ENCODE measurements around the gene OSER1.
"Not testable (repeated sequence)": the region's sequence is repeated elsewhere in the genome, so short reads cannot be mapped to it uniquely, and the experiment has no call there.

The OSER1 gene

DNA sequence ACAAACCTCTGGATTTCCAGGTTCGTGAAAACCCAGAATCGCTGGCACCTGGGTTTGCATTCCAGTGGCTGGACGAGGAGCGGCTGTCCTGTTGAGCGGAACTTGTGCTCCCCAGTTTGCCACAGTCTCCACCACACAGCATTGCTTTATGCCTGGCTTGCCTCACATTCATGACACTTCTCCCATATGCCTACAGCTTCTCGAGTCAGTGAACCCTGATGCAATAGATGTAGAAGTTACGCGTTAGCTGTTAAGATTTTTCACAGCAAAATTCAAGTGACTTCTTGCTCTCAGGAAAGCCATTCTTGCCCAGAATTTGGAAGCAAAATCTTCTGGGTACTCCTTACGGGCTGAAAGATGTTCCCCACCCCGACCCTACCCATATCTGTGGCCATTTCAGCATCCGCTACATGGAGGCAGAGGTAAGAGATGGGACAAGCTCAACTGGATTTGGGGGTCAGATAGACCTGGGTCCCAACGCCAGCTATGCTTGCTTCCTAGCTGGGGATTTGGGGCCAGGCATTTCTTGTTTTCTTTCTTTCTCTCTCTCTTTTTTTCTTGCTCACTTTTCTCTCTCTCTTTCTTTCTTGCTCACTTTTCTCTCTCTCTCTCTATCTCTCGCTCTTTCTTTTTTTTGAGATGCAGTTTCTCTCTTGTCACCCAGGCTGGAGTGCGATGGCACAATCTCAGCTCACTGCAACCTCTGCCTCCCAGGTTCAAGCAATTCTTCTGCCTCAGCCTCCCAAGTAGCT lies 24.2 kb upstream of the OSER1 start:
- no peaks in the 10 kb centered on the region for H3K36me3 ChIP-seq (replicated peaks)
- no peaks in the 10 kb centered on the region for H3K9me3 ChIP-seq
- DNase-seq (ENCODE audit: low spot score in 2 of 2) = no peak
- in situ Hi-C loops (cut with MboI; ENCODE audit: low sequenced_read_pairs) = no loop called here
- H3K4me3 ChIP-seq = no peak overlapping the region
- no peaks in the 10 kb centered on the region for H3K27me3 ChIP-seq (ENCODE audit: low read depth)
- no peaks in the 10 kb centered on the region for H3K4me1 ChIP-seq

DNA sequence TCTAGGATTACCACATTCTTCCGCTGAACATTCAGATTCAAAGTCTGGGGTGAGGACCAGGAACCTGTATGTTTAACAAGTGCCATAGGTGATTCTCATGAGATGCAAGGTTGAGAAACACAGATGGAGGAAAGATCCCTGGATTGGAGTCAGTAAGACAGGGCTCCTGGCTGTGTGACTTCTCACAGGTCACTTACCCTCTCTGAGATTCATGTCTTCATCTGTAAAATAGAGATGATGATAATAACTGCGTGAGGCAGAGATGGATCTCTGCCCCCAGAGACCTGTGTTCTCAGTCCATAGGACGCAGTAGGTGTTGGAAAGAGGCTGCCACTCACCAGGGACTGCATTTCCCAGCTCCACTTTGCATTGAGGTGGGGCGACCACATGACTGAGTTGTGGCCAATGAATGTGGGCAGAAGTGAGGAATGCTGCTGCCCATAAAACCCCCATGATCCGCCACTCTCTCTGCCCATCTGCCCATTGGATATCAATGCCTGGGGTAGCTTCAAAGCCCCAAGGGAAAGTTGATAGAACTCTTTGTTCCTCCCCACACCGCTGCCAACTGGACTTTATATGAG lies 23.0 kb upstream of the OSER1 start:
- in situ Hi-C loops (cut with MboI; ENCODE audit: low sequenced_read_pairs) = no loop called here
- no peak for DNase-seq (ENCODE audit: low spot score in 2 of 2)
- no peaks in the 10 kb centered on the region for H3K36me3 ChIP-seq (replicated peaks)
- H3K4me1 ChIP-seq = no peaks in the 10 kb centered on the region
- no peaks in the 10 kb centered on the region for H3K9me3 ChIP-seq
- H3K4me3 ChIP-seq = no peak overlapping the region
- no peaks in the 10 kb centered on the region for H3K27me3 ChIP-seq (ENCODE audit: low read depth)

DNA sequence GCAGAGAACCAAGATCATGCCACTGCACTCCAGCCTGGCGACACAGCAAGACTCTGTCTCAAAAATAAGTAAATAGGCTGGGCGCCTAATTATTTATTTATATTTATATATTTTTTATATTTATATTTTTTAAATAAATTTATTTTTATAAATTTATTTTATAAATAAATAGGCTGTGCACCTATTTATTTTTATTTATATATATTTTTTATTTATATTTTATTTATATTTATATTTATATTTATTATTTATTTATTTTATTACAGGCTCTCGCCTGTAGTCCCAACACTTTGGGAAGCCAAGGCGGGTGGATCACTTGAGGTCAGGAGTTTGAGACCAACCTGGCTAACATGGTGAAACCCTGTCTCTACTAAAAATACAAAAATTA lies 21.9 kb upstream of the OSER1 start:
- H3K36me3 ChIP-seq (replicated peaks); H3K9me3 ChIP-seq; H3K27me3 ChIP-seq (ENCODE audit: low read depth); H3K4me3 ChIP-seq; in situ Hi-C loops (cut with MboI; ENCODE audit: low sequenced_read_pairs); DNase-seq (ENCODE audit: low spot score in 2 of 2); H3K4me1 ChIP-seq: not testable (repeated sequence)

DNA sequence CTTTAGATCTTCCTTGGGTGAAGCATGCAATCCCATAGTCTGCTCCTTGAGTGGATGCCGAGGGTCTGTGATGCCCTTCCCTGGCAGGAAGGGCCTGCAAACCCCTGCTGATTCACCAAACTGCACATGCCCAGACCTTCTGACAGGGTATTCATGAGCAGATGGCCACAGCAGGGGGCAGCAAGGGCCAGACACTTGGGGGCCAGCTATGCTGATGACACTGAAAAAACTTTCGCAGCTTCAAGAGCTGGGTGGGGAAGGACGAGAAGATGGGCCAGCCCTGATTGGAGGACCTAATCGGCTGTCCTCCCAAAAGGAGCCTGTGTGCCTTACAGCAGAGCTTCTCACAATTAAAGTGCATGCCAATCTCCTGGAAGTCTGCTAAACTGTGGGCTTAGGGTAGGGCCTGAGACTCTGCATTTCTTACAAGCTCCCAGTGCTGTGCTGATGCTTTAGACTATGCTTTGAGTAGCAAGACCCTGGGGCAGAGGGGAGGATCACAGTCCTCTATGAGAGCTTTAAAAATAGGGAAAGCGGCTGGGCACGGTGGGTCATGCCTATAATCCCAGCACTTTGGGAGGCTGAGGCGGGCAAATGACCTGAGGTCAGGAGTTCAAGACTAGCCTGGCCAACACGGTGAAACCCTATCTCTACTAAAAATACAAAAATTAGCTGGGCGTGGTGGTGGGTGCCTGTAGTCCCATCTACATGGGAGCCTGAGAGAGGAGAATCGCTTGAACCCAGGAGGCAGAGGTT lies 21.3 kb upstream of the OSER1 start:
- Histone ChIP-seq H3K4me1 (no peaks in the 10 kb centered on the region), H3K9me3 (no peaks in the 10 kb centered on the region), H3K4me3 (no peak overlapping the region), H3K36me3 (replicated peaks) (no peaks in the 10 kb centered on the region), H3K27me3 (ENCODE audit: low read depth) (no peaks in the 10 kb centered on the region)
- no peak for DNase-seq (ENCODE audit: low spot score in 2 of 2)
- in situ Hi-C loops (cut with MboI; ENCODE audit: low sequenced_read_pairs) = no loop called here

DNA sequence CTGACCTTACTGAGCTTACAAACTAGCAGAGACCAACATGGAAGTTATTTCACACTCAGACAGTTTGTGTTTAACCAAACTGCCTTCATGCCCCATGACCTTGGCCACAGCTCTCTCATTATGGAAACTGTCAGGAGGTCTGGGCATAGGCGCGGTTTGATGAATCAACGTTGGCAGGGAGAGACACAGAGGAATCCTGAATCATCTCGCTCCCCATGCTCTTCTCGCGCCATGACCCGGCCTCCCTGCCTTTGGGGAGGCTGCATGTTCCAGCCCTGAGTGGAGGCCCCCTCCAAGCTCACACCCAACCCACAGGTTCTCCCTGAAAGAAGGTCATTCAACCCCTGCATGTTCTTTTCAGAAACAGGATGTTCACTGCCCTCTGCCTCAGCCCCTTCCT lies 20.6 kb upstream of the OSER1 start:
- in situ Hi-C loops (cut with MboI; ENCODE audit: low sequenced_read_pairs) = no loop called here
- H3K4me3 ChIP-seq = no peak overlapping the region

DNA sequence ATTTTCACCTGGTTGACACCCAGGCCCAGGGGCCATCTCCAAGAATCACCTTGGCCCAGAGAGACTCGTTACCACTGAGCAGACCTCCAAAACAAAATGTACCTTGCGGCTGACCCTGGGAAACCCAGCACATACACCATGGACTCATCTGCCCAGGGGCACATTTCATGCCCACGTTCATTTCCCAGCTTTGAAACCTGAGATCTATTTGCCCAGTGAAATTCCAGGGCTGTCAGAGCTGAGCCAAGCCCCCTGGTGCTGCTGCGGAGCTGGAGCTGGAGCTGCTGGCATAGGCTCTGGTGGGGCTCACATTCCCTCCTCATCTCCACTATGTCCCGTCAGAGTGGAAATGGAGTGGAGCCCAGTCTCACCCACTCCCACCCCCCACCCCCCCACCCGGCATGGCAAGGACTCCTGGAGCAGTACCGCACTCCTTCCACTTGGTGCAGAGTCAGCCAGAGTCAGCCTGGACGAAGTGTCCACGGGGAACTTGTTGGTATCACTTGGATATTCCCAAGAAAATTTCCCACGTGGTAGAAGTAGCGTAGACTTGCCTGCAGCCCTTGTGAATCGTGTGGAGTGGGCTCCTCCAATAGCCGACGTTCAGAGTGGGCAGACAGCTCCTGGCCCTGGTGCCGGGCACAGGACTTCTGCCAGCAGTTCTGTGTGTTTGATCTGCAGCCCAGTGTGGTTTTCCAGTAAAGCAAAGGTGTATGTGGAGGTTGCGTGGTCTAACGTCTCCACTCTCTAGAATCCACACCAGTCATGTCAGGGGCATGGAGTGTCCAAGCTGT lies 18.1 kb upstream of the OSER1 start:
- Histone ChIP-seq H3K36me3 (replicated peaks) (no peaks in the 10 kb centered on the region), H3K9me3 (no peaks in the 10 kb centered on the region), H3K27me3 (ENCODE audit: low read depth) (no peaks in the 10 kb centered on the region), H3K4me1 (no peaks in the 10 kb centered on the region), H3K4me3 (no peak overlapping the region)
- no peak for DNase-seq (ENCODE audit: low spot score in 2 of 2)
- in situ Hi-C loops (cut with MboI; ENCODE audit: low sequenced_read_pairs) = no loop called here

More for the DNA sequence above, 20.6 kb upstream of the OSER1 start:
- H3K36me3 ChIP-seq (replicated peaks) = no peaks in the 10 kb centered on the region
- H3K9me3 ChIP-seq = no peaks in the 10 kb centered on the region
- DNase-seq (ENCODE audit: low spot score in 2 of 2) = no peak
- no peaks in the 10 kb centered on the region for H3K4me1 ChIP-seq
- H3K27me3 ChIP-seq (ENCODE audit: low read depth) = no peaks in the 10 kb centered on the region

DNA sequence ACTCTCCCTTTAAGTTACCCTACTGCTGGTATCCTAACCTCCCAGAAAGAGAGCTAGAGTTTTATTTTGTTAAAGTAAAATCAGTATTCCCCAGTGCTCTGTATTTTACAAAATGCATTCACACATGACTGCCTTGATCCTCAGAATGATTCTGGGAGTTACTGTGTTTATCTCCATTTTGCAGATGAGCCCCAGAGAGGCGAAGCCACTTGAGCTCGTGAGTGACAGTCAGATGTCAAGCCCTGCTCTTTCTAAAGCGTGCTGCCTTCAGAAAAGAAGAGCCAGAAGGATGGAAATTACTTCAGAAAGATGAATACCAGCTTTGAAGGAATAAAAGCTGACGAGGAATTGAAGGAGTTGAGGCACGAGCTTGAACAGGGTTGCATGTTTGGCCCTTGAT lies 14.1 kb upstream of the OSER1 start:
- H3K36me3 ChIP-seq (replicated peaks) = no peaks in the 10 kb centered on the region
- H3K4me3 ChIP-seq = no peak overlapping the region
- DNase-seq (ENCODE audit: low spot score in 2 of 2) = no peak
- no peaks in the 10 kb centered on the region for H3K27me3 ChIP-seq (ENCODE audit: low read depth)
- in situ Hi-C loops (cut with MboI; ENCODE audit: low sequenced_read_pairs) = no loop called here
- no peaks in the 10 kb centered on the region for H3K9me3 ChIP-seq
- no peaks in the 10 kb centered on the region for H3K4me1 ChIP-seq

DNA sequence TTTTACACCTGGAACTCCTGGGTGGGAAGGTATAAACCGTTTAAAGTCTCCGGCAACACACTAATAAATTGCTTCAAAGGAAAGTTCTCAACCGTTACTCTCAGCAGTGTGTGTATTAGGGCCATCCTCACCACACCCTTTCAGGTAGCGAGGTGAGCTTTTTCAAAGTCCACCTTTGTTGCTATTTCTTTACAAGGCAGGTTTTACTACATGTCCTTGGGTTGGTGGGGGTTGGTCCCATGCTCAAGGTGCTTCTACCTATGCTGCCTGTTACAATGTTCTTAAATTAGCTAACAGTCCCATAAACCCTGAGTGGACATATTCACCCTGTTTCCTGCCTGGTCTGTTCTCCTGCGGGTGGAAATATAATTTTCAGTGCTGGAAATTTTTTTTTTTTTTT lies 13.2 kb upstream of the OSER1 start:
- no peak overlapping the region for H3K4me3 ChIP-seq
- H3K4me1 ChIP-seq = no peaks in the 10 kb centered on the region
- DNase-seq (ENCODE audit: low spot score in 2 of 2) = no peak
- no peaks in the 10 kb centered on the region for H3K27me3 ChIP-seq (ENCODE audit: low read depth)
- in situ Hi-C loops (cut with MboI; ENCODE audit: low sequenced_read_pairs) = no loop called here
- H3K9me3 ChIP-seq = no peaks in the 10 kb centered on the region
- H3K36me3 ChIP-seq (replicated peaks) = no peaks in the 10 kb centered on the region

DNA sequence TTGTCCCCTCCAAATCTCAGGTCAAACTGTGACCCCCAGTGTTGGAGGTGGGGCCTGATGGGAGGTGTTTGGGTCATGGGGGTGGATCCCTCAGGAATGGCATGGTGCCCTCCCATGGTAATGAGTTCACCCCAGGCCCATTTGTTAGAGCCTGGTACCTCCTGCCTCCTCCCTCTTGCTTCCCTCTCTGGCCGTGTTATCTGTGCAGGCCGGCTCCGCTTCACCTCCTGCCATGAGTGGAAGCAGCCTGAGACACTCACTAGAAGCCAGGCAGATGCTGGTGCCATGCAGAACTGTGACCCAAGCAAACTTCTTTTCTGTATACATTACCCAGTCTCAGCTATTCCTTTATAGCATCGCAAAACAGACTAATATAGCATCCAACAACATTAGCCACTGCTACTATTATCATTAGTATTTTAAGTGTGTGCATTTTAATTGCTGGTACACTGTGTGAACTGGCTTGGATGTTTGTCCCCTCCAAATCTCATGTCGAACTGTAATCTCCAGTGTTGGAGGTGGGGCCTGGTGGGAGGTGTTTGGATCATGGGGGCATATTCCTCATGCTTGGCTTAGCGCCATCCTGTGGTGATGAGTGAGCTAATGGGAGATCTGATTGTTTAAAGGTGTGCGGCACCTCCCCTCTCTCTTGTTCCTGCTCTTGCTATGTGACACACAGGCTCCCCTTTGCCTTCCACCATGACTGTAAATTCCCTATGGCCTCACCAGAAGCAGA lies 12.2 kb upstream of the OSER1 start:
- Histone ChIP-seq H3K4me3 (no peak overlapping the region), H3K4me1 (no peaks in the 10 kb centered on the region), H3K36me3 (replicated peaks) (no peaks in the 10 kb centered on the region), H3K27me3 (ENCODE audit: low read depth) (no peaks in the 10 kb centered on the region), H3K9me3 (no peaks in the 10 kb centered on the region)
- peak in 1 of 2 experiments; percentile 41 for DNase-seq (ENCODE audit: low spot score in 2 of 2)
- in situ Hi-C loops (cut with MboI; ENCODE audit: low sequenced_read_pairs) = no loop called here

DNA sequence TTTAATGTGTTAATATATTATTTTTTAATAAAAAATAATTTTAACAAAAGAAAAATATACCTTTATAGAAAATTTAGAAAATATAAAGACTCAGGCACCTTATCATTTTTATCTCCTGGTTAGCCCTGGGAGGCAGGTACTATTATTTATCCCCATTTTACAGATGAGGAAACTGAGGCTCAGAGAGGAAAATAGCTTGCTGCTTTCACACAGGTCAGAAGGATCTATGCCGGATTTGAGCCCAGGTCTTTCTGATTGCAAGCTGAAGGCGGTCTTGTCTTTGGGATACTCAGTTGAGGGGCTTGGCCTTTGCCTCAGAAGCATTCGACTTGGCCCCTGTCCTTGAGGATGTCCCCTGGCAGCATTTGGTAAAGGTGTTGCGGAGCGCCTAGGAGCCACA lies 11.5 kb upstream of the OSER1 start:
- Histone ChIP-seq H3K9me3 (no peaks in the 10 kb centered on the region), H3K27me3 (ENCODE audit: low read depth) (no peaks in the 10 kb centered on the region), H3K36me3 (replicated peaks) (no peaks in the 10 kb centered on the region), H3K4me3 (no peak overlapping the region), H3K4me1 (no peaks in the 10 kb centered on the region)
- no peak for DNase-seq (ENCODE audit: low spot score in 2 of 2)
- in situ Hi-C loops (cut with MboI; ENCODE audit: low sequenced_read_pairs) = no loop called here

DNA sequence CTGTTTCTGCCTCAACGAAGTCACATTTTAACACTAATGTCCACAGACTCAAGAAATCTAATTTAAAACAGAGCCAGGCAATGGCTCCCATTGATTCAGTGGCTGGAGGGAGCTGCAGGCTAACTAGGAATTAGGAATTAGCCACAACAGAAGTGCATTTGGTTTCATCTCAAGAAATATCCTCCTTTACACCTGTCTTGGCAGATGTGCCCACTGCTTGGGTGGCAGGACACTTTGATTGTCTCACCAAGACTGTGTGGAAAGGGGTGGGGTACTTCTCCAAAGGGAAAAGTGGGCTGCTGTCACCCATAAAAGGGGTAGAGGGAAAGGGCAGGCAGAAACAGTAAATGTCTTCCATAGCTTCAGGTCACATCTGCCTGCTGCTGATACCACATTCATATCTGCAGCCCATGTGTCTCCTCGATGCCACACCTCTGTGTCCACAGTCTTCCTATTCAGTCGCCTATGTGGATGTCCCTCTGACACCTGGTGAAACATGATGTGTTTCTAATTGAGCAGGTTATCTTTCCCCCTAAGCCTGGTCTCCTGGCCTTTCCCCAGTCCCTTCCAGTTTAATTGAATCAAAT lies 10.9 kb upstream of the OSER1 start:
- Histone ChIP-seq H3K9me3 (no peaks in the 10 kb centered on the region), H3K27me3 (ENCODE audit: low read depth) (no peaks in the 10 kb centered on the region), H3K4me3 (no peak overlapping the region), H3K4me1 (no peaks in the 10 kb centered on the region), H3K36me3 (replicated peaks) (no peaks in the 10 kb centered on the region)
- no peak for DNase-seq (ENCODE audit: low spot score in 2 of 2)
- in situ Hi-C loops (cut with MboI; ENCODE audit: low sequenced_read_pairs) = no loop called here

DNA sequence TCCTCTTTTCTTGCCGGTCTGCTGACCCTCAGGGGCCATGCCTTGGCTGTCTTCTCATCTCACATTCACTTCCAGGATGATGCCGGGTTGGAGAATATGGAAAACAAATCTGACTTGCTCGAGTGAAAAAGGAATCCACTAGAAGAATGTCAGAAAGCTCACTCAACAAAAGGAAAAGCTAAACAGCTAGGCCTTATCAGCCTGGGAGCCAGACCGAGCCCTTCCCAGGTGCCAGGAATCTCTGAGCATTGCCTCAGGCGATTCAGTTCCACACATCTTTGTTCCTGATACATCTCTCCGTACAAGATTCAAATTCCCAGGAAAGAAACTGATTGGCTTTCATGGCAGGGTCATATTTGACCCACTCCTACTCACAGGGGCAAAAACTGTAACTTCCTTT lies 9.2 kb upstream of the OSER1 start:
- Histone ChIP-seq H3K4me1 (no peaks in the 10 kb centered on the region), H3K36me3 (replicated peaks) (no peaks in the 10 kb centered on the region), H3K9me3 (no peaks in the 10 kb centered on the region), H3K4me3 (no peak overlapping the region), H3K27me3 (ENCODE audit: low read depth) (no peaks in the 10 kb centered on the region)
- in situ Hi-C loops (cut with MboI; ENCODE audit: low sequenced_read_pairs) = loop anchor here (5.0 to 10.0 kb wide), 3 partner anchors 93 to 245 kb away; partner anchors contain the start of gene FITM2
- DNase-seq (ENCODE audit: low spot score in 2 of 2) = no peak

DNA sequence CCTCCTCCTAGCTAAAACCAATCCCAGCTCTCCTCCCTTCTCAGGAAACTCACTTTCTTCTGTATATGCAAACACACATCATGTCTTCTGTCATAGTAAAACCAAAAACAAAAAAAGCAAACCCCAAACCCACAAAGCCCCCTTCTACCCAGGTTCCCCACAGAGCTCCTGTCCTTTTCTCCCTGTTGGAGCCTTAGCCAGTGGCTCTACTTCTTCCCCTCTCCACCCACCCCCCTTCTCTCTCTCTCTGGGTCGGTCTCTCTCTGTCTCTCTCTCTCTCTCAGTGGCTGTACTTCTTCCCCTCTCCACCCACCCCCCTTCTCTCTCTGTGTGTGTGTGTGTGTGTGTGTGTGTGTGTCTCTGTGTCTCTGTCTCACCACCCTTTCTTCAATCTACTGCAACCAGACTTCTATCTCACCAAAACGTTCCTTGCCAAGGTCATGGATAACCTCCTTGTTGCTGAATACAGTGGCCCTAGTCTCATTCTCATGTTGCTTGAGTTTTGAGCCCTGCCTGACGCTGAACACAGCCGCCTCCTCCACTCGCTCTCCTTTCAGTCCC lies 8.7 kb upstream of the OSER1 start:
- H3K9me3 ChIP-seq = no peaks in the 10 kb centered on the region
- in situ Hi-C loops (cut with MboI; ENCODE audit: low sequenced_read_pairs) = loop anchor here (5.0 to 10.0 kb wide), 3 partner anchors 93 to 246 kb away; partner anchors contain the start of gene FITM2
- H3K36me3 ChIP-seq (replicated peaks) = no peaks in the 10 kb centered on the region
- no peaks in the 10 kb centered on the region for H3K4me1 ChIP-seq
- no peaks in the 10 kb centered on the region for H3K27me3 ChIP-seq (ENCODE audit: low read depth)
- no peak for DNase-seq (ENCODE audit: low spot score in 2 of 2)
- no peak overlapping the region for H3K4me3 ChIP-seq

Data from HAP-1 (cell line).